Activated B cell treated with CpG ODN at 0.5 μM for 24 hours (primary cell): Measurements from ENCODE around the gene PAX5. TPM values are rescaled to one million over a fixed set of nuclear protein-coding genes. Genes with fewer than 3 reads are reported as not detected.

Source experiments
- ATAC-seq: fragments of 200-7000 bp; cut with Tn5 transposase; one replicate; pipeline ENCODE4 v1.10.0; 2021; ENCODE audit warnings: low read depth, mild to moderate bottlenecking, moderate library complexity
- CTCF ChIA-PET: fragments of 350-600 bp; sonication (Branson Sonifier 250); formaldehyde crosslinking; loops from one replicate; lab custom pipeline; 2021; ENCODE audit warnings: antibody characterized with exemption; lab: Charles Lee
- POLR2A ChIA-PET: fragments of 350-600 bp; sonication (Branson Sonifier 250); formaldehyde crosslinking; loops from one replicate; lab custom pipeline; 2021; ENCODE audit warnings: antibody characterized with exemption; lab: Charles Lee
- DNase-seq: peaks from one replicate; pipeline ENCODE4 v3.0.0; 2022
- H3K27ac Mint-ChIP-seq: one replicate; pipeline ENCODE4 v1.8.0; 2020; ENCODE audit warnings: mixed read lengths
- H3K27me3 Mint-ChIP-seq: one replicate; pipeline ENCODE4 v1.8.0; 2021; ENCODE audit warnings: mixed read lengths
- H3K36me3 Mint-ChIP-seq: one replicate; pipeline ENCODE4 v1.8.0; 2021; ENCODE audit warnings: low read depth, mixed read lengths
- H3K4me1 Mint-ChIP-seq: one replicate; pipeline ENCODE4 v1.8.0; 2021; ENCODE audit warnings: mixed read lengths
- H3K4me3 Mint-ChIP-seq: one replicate; pipeline ENCODE4 v1.8.0; 2020; ENCODE audit warnings: mild to moderate bottlenecking, mixed read lengths
- H3K9me3 Mint-ChIP-seq: one replicate; pipeline ENCODE4 v1.8.0; 2020; ENCODE audit warnings: mixed read lengths
- intact Hi-C: fragments of 100-400 bp; cut with micrococcal nuclease; formaldehyde crosslinking; loops from one replicate; pipeline ENCODE4 v1.15.1; 2024
- total RNA-seq: library from RNA; stranded (reverse); gene quantifications from 2 replicates; pipeline ENCODE4 v1.2.3, GENCODE V29; 2022
- TF ChIP-seq, protein P1 (sequence below): fragments of 200-600 bp; IDR thresholded peaks from one replicate; pipeline ENCODE4 v1.8.0; 2022; ENCODE audit warnings: antibody characterized with exemption, mild to moderate bottlenecking

PAX5 gene
- total RNA-seq, 1 donor from 2014 or later, result 619 TPM

- ATAC-seq (no peak), DNase-seq (no peak)
- ChIA-PET POLR2A (interaction anchor here (1.0 to 2.0 kb wide), 2 partner anchors 435 to 454 kb away, joined by 3 to 6 read pairs; no protein-coding TSS in a partner anchor), CTCF (interaction anchor here (1.0 to 3.6 kb wide), 13 partner anchors 11 to 709 kb away, joined by 3 to 25 read pairs (median 4); no protein-coding TSS in a partner anchor)
- TF ChIP-seq, protein P1, sequence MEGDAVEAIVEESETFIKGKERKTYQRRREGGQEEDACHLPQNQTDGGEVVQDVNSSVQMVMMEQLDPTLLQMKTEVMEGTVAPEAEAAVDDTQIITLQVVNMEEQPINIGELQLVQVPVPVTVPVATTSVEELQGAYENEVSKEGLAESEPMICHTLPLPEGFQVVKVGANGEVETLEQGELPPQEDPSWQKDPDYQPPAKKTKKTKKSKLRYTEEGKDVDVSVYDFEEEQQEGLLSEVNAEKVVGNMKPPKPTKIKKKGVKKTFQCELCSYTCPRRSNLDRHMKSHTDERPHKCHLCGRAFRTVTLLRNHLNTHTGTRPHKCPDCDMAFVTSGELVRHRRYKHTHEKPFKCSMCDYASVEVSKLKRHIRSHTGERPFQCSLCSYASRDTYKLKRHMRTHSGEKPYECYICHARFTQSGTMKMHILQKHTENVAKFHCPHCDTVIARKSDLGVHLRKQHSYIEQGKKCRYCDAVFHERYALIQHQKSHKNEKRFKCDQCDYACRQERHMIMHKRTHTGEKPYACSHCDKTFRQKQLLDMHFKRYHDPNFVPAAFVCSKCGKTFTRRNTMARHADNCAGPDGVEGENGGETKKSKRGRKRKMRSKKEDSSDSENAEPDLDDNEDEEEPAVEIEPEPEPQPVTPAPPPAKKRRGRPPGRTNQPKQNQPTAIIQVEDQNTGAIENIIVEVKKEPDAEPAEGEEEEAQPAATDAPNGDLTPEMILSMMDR, result no peak
- no peaks in the 10 kb centered on the region for H3K9me3 Mint-ChIP-seq
- intact Hi-C loops, result loop anchor here (5.0 to 10.0 kb wide), 4 partner anchors 248 to 613 kb away; partner anchors contain the start of genes GRHPR, POLR1E and ZCCHC7
- H3K4me1 Mint-ChIP-seq, result peaks cover 70% of the 10 kb centered on the region
- H3K36me3 Mint-ChIP-seq, result peaks cover 90% of the 10 kb centered on the region
- peak overlapping the region; percentile 87 for H3K27ac Mint-ChIP-seq
- H3K4me3 Mint-ChIP-seq, result no peak overlapping the region
- no peaks in the 10 kb centered on the region for H3K27me3 Mint-ChIP-seq
These were observed 159.8 kb downstream of the PAX5 start for GRCh38 chr9:36874261-36874660.

- intact Hi-C loops, result loop anchor here (1.0 to 10.0 kb wide), 8 partner anchors 118 to 614 kb away; partner anchors contain the start of genes GRHPR, POLR1E and ZCCHC7
- DNase-seq (peak; percentile 52), ATAC-seq (peak; percentile 77)
- Mint-ChIP-seq H3K9me3 (no peaks in the 10 kb centered on the region), H3K27me3 (no peaks in the 10 kb centered on the region), H3K4me3 (no peak overlapping the region), H3K4me1 (peaks cover 63% of the 10 kb centered on the region), H3K27ac (peak overlapping the region; percentile 87), H3K36me3 (peaks cover 90% of the 10 kb centered on the region)
- CTCF ChIA-PET, result interaction anchor here (0.7 to 3.6 kb wide), 37 partner anchors 9 to 710 kb away, joined by 3 to 25 read pairs (median 4); no protein-coding TSS in a partner anchor
- TF ChIP-seq, protein P1, result no peak
- POLR2A ChIA-PET, result interaction anchor here (0.7 to 2.0 kb wide), 8 partner anchors 11 to 536 kb away, joined by 3 to 6 read pairs (median 4); no protein-coding TSS in a partner anchor
These were observed 160.7 kb downstream of the PAX5 start for GRCh38 chr9:36873247-36873875.

DNA sequence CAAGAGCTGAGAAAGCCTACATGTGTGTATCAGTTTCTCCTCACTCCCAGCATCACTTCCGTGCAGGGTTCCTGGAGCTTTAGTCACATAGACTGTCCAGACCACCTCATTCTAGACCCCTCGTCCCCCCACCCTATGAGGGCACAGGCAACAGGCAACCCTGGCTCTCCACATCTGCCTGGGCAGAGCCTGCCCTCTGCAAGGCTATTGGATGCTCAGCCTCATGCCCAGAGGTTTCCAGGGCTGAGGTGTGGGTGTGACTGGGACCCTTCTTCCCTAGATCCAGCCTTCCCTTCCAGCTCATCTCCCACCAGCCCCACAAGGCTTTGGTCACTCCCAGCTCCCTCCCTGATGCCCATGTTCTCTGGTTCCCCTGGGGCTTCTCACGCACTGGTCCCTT, 161.4 kb downstream of the PAX5 start:
- TF ChIP-seq, protein P1, result no peak
- intact Hi-C loops, result loop anchor here (1.0 to 10.0 kb wide), 8 partner anchors 119 to 615 kb away; partner anchors contain the start of genes GRHPR, POLR1E and ZCCHC7
- POLR2A ChIA-PET, result interaction anchor here (0.7 to 2.0 kb wide), 6 partner anchors 121 to 536 kb away, joined by 3 to 6 read pairs (median 4); no protein-coding TSS in a partner anchor
- no peak for DNase-seq
- no peaks in the 10 kb centered on the region for H3K27me3 Mint-ChIP-seq
- CTCF ChIA-PET, result interaction anchor here (0.7 to 3.6 kb wide), 33 partner anchors 8 to 711 kb away, joined by 3 to 25 read pairs (median 4); no protein-coding TSS in a partner anchor
- no peaks in the 10 kb centered on the region for H3K9me3 Mint-ChIP-seq
- no peak overlapping the region for H3K4me3 Mint-ChIP-seq
- peaks cover 90% of the 10 kb centered on the region for H3K36me3 Mint-ChIP-seq
- ATAC-seq, result no peak
- peak overlapping the region; percentile 87 for H3K27ac Mint-ChIP-seq
- H3K4me1 Mint-ChIP-seq, result peaks cover 60% of the 10 kb centered on the region

GRCh38 chr9:36871606-36872005, 162.5 kb downstream of the PAX5 start:
- TF ChIP-seq, protein P1, result no peak
- intact Hi-C loops, result loop anchor here (2.0 to 10.0 kb wide), 6 partner anchors 155 to 616 kb away; partner anchors contain the start of genes GRHPR, POLR1E and ZCCHC7
- H3K27me3 Mint-ChIP-seq, result no peaks in the 10 kb centered on the region
- H3K4me1 Mint-ChIP-seq, result peaks cover 59% of the 10 kb centered on the region
- no peaks in the 10 kb centered on the region for H3K9me3 Mint-ChIP-seq
- DNase-seq (no peak), ATAC-seq (no peak)
- no peak overlapping the region for H3K4me3 Mint-ChIP-seq
- H3K36me3 Mint-ChIP-seq, result peaks cover 90% of the 10 kb centered on the region
- POLR2A ChIA-PET, result no interaction called here
- peak overlapping the region; percentile 87 for H3K27ac Mint-ChIP-seq
- CTCF ChIA-PET, result interaction anchor here (1.7 kb wide), 1 partner anchor 14 kb away, joined by 4 read pairs; no protein-coding TSS in a partner anchor
